GM12892 (cell line): ENCODE data around the gene PHF20.

Experiments
- DNase-seq: peaks from one replicate; pipeline ENCODE4 v3.0.0; 2011; ENCODE audit not compliant: insufficient read length
- FAIRE-seq: peaks from 2 replicates; lab custom pipeline; 2011; peaks lifted over from hg19 to GRCh38; lab: Jason Lieb, UNC
- POLR2A ChIP-seq: IDR thresholded peaks from 2 replicates; pipeline ENCODE4 v1.6.1; 2011; ENCODE audit warnings: low read depth, low read length, control low read depth
- POLR2AphosphoS5 ChIP-seq: IDR thresholded peaks from 2 replicates; pipeline ENCODE4 v1.6.1; 2011; ENCODE audit warnings: low read depth, low read length, control low read depth
- TAF1 ChIP-seq: IDR thresholded peaks from 2 replicates; pipeline ENCODE4 v1.6.1; 2011; ENCODE audit warnings: low read depth, mild to moderate bottlenecking, control low read depth, low read length, borderline replicate concordance

Gene PHF20

DNA sequence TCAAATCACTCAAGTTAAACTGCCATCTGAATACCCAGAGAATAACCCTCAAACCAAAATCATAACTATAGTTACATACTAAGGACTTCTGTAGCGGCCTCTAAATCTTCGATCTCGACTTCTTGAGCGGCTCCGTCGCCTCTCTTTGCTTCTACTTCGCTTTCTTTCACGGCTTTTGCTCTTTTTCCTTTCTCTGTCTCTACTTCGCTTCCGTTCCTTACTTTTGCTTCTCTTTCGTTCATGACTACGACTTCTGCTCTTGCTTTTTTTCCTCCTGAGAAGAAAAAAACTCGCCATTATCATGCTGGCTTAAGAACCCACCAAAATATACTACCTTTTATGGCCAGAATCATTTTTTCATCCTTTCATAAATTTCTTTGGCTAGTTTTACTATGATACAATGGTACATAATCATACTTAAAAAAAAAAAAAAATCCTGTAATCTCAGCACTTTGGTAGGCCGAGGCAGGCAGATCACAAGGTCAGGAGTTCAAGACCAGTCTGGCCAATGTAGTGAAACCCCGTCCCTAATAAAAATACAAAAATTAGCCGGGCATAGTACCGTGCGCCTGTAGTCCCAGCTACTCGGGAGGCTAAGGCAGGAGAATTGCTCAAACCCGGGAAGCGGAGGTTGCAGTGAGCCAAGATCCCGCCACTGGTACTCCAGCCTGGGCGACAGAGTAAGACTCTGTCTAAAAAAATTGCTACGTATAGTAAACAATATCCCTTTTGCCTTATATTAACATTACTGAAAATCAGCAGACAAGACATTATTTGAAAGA is 39.8 kb upstream of the PHF20 start:
- TF ChIP-seq POLR2A (no peak), POLR2AphosphoS5 (no peak; the same call in 1 of the 2 replicates), TAF1 (no peak)
- FAIRE-seq (no peak), DNase-seq (no peak)

DNA sequence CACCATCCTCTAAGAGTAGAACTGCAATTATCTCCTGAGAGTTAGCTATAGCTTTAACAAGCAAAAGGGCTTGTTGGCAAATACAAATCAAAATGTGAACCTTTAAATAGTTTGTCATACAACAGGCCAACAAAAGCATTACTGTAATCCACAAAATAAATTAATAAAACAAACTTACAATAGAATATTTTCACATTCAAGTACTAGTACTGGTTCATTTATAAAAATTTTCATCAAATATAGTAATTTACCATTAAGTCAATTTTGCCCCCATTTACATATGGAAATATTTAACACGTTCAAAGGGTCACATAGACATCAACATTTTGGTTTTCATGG is 39.2 kb upstream of the PHF20 start:
- no peak for FAIRE-seq
- DNase-seq, result no peak
- no peak for TF ChIP-seq POLR2AphosphoS5
- TF ChIP-seq TAF1, result no peak
- no peak for TF ChIP-seq POLR2A

DNA sequence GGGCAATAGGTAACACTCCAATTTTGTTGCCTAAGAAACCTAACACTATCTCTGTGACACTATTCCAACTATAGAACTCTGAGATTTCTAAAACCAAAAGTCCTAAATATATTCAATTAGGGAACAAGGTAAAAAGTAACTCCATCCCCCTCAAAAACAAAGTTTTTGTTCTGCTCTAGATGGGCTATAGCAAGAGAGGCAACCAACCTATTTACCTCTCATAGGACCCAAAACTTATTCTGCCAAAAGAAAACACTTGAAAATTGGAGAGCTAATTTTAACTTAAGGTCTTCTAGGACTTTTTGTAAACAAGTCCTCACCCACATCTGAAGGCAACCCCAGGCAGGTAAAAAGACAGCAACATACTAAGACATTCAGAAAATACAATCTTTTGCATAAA is 37.4 kb upstream of the PHF20 start:
- FAIRE-seq, result no peak
- DNase-seq, result no peak
- no peak for TF ChIP-seq TAF1
- TF ChIP-seq POLR2AphosphoS5, result no peak
- TF ChIP-seq POLR2A, result no peak; the same call in 1 of the 2 replicates

DNA sequence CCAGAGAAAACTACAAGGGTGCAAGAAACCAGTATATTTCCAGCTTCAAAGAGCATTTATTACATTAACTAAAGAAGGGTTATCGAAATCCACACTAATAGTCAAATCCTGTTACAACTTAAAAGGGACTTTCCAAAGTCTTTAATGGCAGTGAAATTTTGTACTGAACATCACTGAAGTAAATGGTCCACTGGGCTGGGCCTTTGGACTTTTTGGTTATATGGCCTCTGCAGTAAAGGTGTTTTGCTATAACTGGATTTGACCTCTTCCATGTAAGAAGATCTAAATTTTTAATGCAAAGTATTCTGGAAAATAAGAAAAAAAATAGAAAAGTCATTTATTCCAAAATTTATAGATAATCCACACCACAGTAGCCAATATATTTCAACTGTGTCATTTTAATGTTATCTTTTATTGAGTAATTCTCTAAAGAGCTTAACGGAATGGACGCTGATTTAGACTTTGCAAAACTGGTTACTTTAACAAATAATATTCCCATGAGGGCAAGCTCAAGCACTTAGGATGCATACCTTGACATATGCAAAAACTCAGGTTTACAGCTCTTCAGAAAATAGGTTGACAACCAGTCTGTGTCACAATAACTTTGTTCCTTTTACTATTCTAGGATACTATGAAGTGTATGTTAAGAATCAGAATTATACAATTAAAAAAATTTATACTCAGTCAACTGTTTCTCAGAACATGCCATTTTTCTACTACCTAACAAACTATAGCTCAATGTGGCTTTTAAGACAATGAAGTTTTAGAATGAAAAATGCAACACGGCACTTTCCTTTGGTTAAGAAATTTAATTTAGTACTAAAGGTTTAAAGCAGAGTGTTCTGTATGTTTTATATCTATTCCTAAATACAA is 36.8 kb upstream of the PHF20 start:
- no peak for DNase-seq
- TF ChIP-seq TAF1 (no peak), POLR2AphosphoS5 (no peak), POLR2A (no peak)
- FAIRE-seq, result no peak

DNA sequence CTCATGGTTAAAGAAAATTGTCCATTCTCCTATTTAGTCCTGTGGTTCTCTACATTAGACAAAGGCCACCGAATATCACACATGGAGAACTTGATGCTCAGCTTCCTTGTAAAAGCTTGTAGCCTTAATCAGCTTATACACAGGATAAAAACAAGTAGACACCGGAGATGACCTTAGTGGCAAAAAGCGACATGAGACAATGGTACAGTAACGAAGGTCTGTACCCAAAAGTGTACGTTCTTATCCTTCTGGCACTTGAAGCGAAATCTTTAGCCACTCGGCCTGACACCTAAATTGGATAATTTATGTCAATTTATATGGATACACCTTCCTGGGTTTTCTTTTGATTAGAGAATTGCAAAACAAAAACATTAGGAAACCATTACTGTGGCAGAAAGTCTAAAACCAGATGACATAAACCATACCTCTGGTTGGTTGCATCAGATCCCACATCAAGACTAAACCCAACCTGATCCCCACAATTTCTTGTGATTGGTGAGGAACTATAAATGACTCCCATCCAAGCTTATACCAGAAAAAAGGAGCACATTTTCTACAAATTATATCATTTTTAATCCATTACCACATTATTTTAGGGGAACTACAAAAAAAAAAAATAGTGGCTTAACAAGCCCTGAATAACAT is 35.9 kb upstream of the PHF20 start:
- TF ChIP-seq POLR2AphosphoS5 (no peak; the same call in 1 of the 2 replicates), TAF1 (no peak), POLR2A (no peak)
- no peak for DNase-seq
- FAIRE-seq, result no peak

DNA sequence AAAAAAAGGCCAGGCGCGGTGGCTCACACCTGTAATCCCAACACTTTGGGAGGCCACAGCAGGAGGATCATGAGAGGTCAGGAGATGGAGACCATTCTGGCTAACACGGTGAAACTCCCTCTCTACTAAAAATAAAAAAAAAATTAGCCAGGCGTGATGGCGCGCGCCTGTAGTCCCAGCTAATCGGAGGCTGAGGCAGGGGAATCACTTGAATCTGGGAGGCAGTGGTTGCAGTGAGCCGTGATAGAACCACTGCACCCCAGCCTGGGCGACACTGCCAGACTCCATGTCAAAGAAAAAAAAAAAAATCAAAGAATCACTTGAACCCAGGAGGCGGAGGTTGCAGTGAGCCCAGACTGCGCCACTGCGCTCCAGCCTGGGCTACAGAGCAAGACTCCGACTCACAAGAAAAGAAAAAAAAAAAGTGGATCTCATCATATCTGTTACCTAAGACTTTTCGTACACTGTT is 33.9 kb upstream of the PHF20 start:
- FAIRE-seq (no peak), DNase-seq (no peak)
- TF ChIP-seq TAF1 (no peak), POLR2A (0 out of 2 replicates have a peak, but pooled peaks have one; percentile 4)

DNA sequence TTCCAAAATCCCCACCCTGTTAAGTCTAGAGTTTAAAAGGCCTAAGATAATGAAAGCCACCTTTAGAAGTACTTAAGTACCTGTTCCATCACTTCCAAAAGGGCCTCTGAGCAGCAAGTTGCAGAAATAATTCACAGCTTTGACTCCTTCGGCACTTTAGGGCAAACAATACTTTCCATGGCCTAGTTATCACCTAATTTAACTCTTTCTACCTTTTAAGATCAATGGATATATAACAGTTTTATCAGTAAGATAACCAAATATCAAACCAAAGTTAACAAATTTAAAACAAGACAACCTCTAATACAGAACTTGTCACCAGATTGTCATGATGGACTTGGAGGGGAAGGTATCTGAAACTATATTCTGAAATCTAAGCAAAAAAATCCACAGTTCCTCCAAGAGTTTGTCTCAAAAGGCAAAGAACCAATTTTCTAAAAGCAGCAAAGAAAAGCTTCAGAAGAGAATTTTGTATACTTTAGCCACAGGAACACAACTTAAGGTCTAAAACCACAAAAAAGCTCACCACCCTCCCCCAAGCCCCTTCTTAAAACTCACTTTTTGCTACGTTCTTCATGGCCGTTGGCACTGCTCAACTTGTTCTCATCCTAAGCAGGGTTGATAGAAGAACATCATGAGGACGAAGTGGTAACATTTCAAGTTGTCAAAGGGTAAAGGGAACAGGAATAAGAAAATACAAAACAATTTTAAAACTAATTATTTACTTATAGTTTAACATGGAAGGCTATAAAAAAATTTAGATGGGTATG is 33.2 kb upstream of the PHF20 start:
- DNase-seq (no peak), FAIRE-seq (no peak)
- TF ChIP-seq TAF1 (no peak), POLR2AphosphoS5 (0 out of 2 replicates have a peak, but pooled peaks have one; percentile 7)

DNA sequence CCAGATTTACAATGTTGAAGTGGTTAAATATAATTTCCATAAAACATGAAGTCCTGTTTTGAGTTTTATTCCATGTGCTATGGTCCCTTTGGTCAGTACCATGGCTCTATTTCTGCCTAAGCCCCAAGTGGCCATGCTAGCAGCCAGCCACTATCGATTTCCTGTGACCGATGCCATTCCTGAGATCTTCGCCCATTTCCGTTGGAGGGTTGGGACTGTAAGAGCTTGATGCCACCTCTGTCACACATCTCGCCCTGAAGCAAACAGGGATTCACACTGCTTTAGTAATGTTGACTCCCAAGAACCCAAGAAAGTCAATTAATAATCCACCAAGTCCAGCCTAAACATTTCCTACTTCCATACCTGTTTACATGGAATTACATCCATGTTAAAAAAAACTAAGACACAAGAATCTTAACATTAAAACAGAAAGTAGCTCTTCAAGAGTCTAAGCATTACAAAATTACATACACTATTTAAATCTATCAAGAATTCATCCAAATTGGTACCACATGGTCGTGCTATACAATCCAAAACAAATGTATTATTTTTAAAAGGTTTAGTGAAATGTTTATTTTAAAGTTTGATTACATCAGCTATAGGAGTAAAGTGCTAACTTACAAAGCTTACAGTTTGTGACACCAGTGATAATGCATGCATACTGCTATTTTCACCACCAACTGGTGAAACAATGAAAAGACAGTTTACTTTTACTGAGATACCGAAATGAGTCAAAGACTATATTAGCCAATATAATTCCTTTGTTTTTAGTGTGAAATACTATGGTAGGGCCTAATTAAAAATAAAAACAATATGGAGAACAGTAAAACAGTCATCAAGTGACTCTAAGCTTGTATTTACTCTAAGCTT is 32.3 kb upstream of the PHF20 start:
- no peak for DNase-seq

DNA sequence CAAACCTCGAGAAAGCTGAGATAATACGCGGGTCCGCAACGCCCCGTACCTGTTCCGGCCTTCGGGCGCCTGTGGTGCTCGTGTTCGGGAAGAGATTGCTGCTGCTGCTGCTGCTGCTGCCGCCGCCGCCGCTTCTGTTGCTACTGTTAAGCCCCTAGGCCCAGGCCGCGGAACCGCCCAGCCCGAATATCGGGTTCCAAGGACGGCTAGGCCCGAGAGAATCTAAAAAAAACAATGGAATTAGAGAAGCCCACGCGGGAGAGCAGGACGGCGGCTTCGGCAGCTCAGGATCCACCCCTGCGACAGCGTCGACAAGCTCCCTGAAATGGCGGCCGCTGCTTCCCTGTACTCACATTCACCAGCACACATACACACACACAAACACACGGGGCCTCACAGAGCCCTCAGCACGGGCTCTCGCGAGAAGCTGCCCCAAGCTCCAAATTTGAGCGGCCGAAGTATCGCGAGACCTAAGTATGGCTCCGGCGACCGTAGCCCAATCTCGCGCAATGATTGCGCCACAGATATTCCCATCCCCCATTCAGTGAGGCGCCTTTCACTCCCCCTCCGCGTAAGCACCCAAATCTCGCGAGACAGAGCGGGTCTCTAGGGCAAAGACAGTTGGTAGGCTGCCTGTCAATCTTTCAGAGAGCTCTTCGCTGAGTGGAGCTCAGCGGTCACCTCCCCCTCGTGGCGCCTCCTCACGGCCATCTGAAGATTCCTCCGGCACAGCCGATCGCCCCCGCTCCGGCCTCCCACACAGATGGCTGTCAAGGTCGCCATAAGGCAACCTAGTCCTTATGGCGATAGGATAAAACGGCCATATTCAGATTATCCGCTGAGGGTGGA is 29.7 kb upstream of the PHF20 start, which contains the start of gene RBM39:
Gene RBM39 (minus strand): TSS at position 369 of the 849 bp plus-strand sequence. CDS start 1,386 bp downstream, outside the sequence.
- TF ChIP-seq POLR2AphosphoS5 (peak; percentile 90), POLR2A (peak; percentile 90), TAF1 (peak; percentile 97)
- FAIRE-seq (peak; percentile 95), DNase-seq (peak; percentile 77)

More for the DNA sequence above, 32.3 kb upstream of the PHF20 start:
- TF ChIP-seq POLR2A (no peak; the same call in 1 of the 2 replicates), TAF1 (no peak), POLR2AphosphoS5 (peak; percentile 61; the same call in 1 of the 2 replicates)
- FAIRE-seq, result no peak
